ENCODE measurements around the gene IL17C. TPM values are rescaled to one million over a fixed set of nuclear protein-coding genes. Genes with fewer than 3 reads are reported as not detected.

The IL17C gene
- total and polyA plus RNA-seq, 2 of the 8 experiments (the other 6 are each of a cell fraction or from before 2014, with no cell fraction given), result 1.1 to 1.9 TPM

- Histone ChIP-seq H4K5ac (ENCODE audit: insufficient read length, low read depth, low read length) (no peak overlapping the region), H2BK20ac (ENCODE audit: low read length) (no peak overlapping the region), H3K4me2 (ENCODE audit: insufficient read depth in 1 of 2, low read depth in 2 of 2, low read length in 2 of 2) (no peak overlapping the region), H2BK15ac (ENCODE audit: low read length) (no peak overlapping the region), H3K4ac (replicated peaks; ENCODE audit: insufficient read length, low read depth, low read length) (no peak overlapping the region), H3K27ac (ENCODE audit: low read depth, low read length) (no peak overlapping the region), H2BK5ac (ENCODE audit: low read depth, low read length) (no peak overlapping the region), H3K18ac (ENCODE audit: extremely low read depth, low read length) (no peak overlapping the region), H2BK12ac (ENCODE audit: low read depth, low read length) (no peak overlapping the region), H4K20me1 (replicated peaks in 1 of 2; ENCODE audit: control insufficient read depth in 1 of 2, insufficient read depth in 2 of 2, low read length in 2 of 2) (peaks cover 3 to 19% of the 10 kb centered on the region in 2 experiments), H3K79me2 (ENCODE audit: control insufficient read depth in 1 of 2, insufficient read depth in 2 of 2, low read length in 2 of 2) (peaks cover 0 to 23% of the 10 kb centered on the region in 2 experiments; a peak in 2 of 4 replicates), H3K4me3 (ENCODE audit: extremely low read depth in 1 of 4, insufficient read depth in 2 of 4, low read depth in 3 of 4, low read length in 4 of 4) (no peak overlapping the region), H3K79me1 (ENCODE audit: low read depth, low read length) (no peaks in the 10 kb centered on the region), H4K91ac (replicated peaks; ENCODE audit: insufficient read length, low read length) (no peak overlapping the region), H3K4me1 (replicated peaks in 1 of 4; ENCODE audit: control insufficient read depth in 3 of 4, insufficient read depth in 4 of 4, low read length in 3 of 4) (no peaks in the 10 kb centered on the region), H3K27me3 (replicated peaks in 1 of 4; ENCODE audit: control insufficient read depth in 3 of 4, extremely low read depth in 1 of 4, insufficient read depth in 3 of 4, low read length in 3 of 4) (no peaks in the 10 kb centered on the region), H3K23ac (ENCODE audit: insufficient read length) (no peak overlapping the region), H3K14ac (ENCODE audit: insufficient read length) (no peak overlapping the region), H2AK5ac (ENCODE audit: low read depth, low read length) (no peak overlapping the region), H3K23me2 (ENCODE audit: low read depth, low read length) (no peaks in the 10 kb centered on the region), H3K36me3 (ENCODE audit: control insufficient read depth in 2 of 4, insufficient read depth in 4 of 4, low read length in 3 of 4) (peaks cover 6 to 27% (median 20%) of the 10 kb centered on the region in 4 experiments; a peak in 6 of 8 replicates), H2BK120ac (replicated peaks; ENCODE audit: low read depth, low read length) (no peak overlapping the region), H3K9ac (replicated peaks in 1 of 4; ENCODE audit: extremely low read depth in 1 of 4, low read depth in 3 of 4, low read length in 3 of 4) (no peak overlapping the region), H4K8ac (ENCODE audit: extremely low read depth, insufficient read depth, low read length) (no peak overlapping the region), H3K56ac (replicated peaks; ENCODE audit: insufficient read length, low read depth, low read length) (no peak overlapping the region), H3K9me3 (ENCODE audit: insufficient read depth in 2 of 2, low read depth in 1 of 2, low read length in 1 of 2) (no peaks in the 10 kb centered on the region), H2AFZ (ENCODE audit: low read length) (no peak overlapping the region)
- ChIA-PET POLR2A (ENCODE audit: partially characterized antibody) (no interaction called here), CTCF (ENCODE audit: partially characterized antibody) (interaction anchor here (0.7 to 2.0 kb wide), 8 partner anchors 9 to 156 kb away, joined by 3 to 10 read pairs (median 4); partner anchors contain the start of gene ZC3H18)
- WGBS, 2 experiments (ENCODE audit: extremely low coverage in 1 of 2, insufficient coverage in 1 of 2, insufficient read length in 1 of 2, insufficient replicate concordance in 2 of 2, low coverage in 1 of 2, low lambda C conversion rate in 2 of 2, missing lambda C conversion rate in 1 of 2), result 95% methylated on average over 6 of the region's 6 CpGs; no CpG with 5 or more reads in 1 of the 2 experiments
- FAIRE-seq (no peak), DNase-seq (ENCODE audit: low read depth in 1 of 2, low spot score in 2 of 2) (no peak)
- TF ChIP-seq CTCF (IDR thresholded peaks at IDR 0.05; ENCODE audit: control extremely low read depth in 1 of 3, insufficient read depth in 1 of 3, low read depth in 1 of 3, low read length in 3 of 3) (no peak), RBBP5 (IDR thresholded peaks at IDR 0.05; ENCODE audit: borderline replicate concordance, low read depth, low read length) (no peak), TCF12 (IDR thresholded peaks at IDR 0.05; ENCODE audit: low read depth, low read length) (no peak), TBP (IDR thresholded peaks at IDR 0.05; ENCODE audit: low read depth, low read length) (no peak), E2F6 (IDR thresholded peaks at IDR 0.05) (no peak), HDAC2 (IDR thresholded peaks at IDR 0.05; ENCODE audit: borderline replicate concordance in 1 of 2, low read depth in 2 of 2, low read length in 2 of 2) (no peak)
Measured at GRCh38 chr16:88593910-88594309, 44.5 kb upstream of the IL17C start.

Data from H1 (cell line).